ENCODE measurements around the gene ZBTB47.

ZBTB47 gene

GRCh38 chr3:42703695-42704025 lies 50.2 kb downstream of the ZBTB47 start:
- TF ChIP-seq, protein P1, sequence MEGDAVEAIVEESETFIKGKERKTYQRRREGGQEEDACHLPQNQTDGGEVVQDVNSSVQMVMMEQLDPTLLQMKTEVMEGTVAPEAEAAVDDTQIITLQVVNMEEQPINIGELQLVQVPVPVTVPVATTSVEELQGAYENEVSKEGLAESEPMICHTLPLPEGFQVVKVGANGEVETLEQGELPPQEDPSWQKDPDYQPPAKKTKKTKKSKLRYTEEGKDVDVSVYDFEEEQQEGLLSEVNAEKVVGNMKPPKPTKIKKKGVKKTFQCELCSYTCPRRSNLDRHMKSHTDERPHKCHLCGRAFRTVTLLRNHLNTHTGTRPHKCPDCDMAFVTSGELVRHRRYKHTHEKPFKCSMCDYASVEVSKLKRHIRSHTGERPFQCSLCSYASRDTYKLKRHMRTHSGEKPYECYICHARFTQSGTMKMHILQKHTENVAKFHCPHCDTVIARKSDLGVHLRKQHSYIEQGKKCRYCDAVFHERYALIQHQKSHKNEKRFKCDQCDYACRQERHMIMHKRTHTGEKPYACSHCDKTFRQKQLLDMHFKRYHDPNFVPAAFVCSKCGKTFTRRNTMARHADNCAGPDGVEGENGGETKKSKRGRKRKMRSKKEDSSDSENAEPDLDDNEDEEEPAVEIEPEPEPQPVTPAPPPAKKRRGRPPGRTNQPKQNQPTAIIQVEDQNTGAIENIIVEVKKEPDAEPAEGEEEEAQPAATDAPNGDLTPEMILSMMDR (conservative IDR thresholded peaks at IDR 0.05; ENCODE audit: low read depth, low read length): no peak
- H3K4me3 ChIP-seq (ENCODE audit: low read depth, low read length): no peak overlapping the region
- no peak for DNase-seq (ENCODE audit: low read depth)

DNA sequence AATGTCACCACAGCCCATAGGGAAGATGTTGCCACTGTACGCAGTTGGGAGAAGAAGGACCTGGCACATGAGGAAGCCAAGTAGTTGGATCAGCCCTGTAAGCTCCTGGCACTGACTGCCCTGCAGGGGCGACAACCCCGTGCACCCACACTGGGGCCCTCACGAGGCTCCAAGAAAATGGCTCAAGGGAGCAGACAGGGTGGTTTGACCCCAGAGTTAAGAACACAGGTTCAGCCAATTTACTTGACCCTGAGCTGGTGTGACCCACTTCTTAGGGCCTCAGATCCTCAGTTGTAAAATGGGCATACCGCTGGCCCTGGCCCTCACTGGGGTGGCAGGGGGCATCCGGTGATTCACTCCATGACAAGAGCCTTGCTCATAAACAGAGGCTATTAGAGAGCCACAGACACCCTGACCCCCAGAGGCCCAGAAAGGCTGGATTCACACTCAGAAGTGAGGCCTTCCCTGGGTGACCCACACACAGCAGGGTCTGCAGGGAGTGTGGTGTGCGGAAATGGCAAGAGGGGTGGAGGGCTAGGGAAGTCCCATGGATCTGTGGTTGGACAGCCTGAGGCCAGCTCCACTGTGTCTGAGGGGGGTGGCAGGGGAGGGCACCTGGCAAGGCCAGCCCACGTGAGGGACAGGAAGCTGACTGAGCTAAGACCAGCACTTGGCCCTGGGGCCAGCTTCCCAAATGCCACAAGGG lies 50.8 kb downstream of the ZBTB47 start:
- no peak overlapping the region for H3K4me3 ChIP-seq (ENCODE audit: low read depth, low read length)
- TF ChIP-seq, protein P1 (conservative IDR thresholded peaks at IDR 0.05; ENCODE audit: low read depth, low read length): no peak
- no peak for DNase-seq (ENCODE audit: low read depth)

DNA sequence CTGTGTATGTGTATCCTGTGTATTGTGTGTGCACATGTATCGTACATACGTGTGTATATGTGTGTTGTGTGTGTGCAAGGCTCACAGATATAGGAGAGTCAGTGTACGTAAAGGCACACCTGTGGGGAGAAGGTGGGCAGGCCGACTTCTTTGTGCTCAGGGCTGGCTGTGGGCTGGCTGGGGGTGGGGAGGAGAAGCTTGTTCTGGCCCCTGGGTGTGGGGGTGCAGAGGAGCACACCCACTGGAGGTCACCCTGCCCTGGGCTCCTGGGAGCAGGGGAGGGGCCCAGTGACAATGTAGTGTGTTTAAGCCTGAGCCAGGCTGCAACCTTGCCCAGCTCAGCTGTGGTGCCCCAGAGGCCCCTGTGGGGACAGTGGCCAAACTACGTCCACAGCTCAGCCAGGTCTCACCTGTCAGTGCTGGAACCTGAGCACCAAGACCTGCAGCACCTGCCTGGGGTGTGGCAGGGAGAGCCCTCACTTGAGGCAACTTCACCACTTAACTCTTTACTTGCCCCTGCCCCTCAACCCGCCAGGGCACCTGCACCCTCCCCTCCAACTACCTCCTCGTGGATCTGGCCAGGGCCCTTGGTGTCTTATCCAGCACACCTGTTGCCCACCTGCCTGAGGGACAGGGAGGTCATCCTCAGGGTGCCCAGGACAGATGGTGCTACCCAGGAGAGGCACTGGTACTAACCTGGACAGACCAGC lies 51.7 kb downstream of the ZBTB47 start:
- no peak overlapping the region for H3K4me3 ChIP-seq (ENCODE audit: low read depth, low read length)
- TF ChIP-seq, protein P1 (conservative IDR thresholded peaks at IDR 0.05; ENCODE audit: low read depth, low read length): no peak

DNA sequence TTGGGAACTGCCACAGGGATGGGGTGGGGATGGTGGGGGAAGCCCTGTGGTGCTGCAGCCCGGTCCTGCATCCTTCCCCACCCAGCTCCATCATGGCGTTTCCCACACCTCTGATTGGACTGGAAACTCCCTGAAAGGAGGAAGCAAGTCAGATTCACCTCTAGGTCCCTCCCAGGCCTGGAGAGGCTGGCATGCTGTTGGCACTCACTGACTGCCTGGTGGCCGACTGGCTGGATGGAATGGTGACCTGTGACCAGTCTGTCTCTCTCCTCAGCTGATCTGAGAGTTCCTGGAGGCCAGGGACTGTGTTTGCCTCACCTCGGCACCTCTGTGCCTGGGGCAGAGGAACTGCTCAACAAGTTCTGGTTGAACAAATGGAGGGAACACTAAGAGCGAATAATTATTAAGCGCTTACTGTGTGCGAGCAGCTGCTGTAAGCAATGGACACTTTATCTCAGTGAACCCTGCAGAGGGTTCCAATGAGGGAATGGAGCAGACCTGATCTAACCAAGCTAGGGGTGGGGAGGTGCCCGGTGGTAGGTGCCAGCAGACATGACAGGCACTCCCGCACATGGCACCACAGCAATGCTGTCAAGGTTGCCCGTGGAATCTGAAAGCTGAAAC lies 52.6 kb downstream of the ZBTB47 start:
- DNase-seq (ENCODE audit: low read depth): no peak
- H3K4me3 ChIP-seq (ENCODE audit: low read depth, low read length): no peak overlapping the region
- TF ChIP-seq, protein P1 (conservative IDR thresholded peaks at IDR 0.05; ENCODE audit: low read depth, low read length): no peak

More for the DNA sequence above, 51.7 kb downstream of the ZBTB47 start:
- no peak for DNase-seq (ENCODE audit: low read depth)

GRCh38 chr3:42706721-42707619 lies 53.5 kb downstream of the ZBTB47 start:
- no peak overlapping the region for H3K4me3 ChIP-seq (ENCODE audit: low read depth, low read length)
- TF ChIP-seq, protein P1 (conservative IDR thresholded peaks at IDR 0.05; ENCODE audit: low read depth, low read length): no peak
- no peak for DNase-seq (ENCODE audit: low read depth)

GRCh38 chr3:42707620-42708355 lies 54.3 kb downstream of the ZBTB47 start:
- DNase-seq (ENCODE audit: low read depth): no peak
- TF ChIP-seq, protein P1 (conservative IDR thresholded peaks at IDR 0.05; ENCODE audit: low read depth, low read length): no peak

More at GRCh38 chr3:42707620-42708355, 54.3 kb downstream of the ZBTB47 start:
- H3K4me3 ChIP-seq (ENCODE audit: low read depth, low read length): no peak overlapping the region

Data from choroid plexus epithelial cell (primary cell).